ENCODE measurements around the gene HESX1. TPM values are rescaled to one million over a fixed set of nuclear protein-coding genes. Genes with fewer than 3 reads are reported as not detected.

HESX1 gene
- total and polyA plus RNA-seq, 4 donors = 0.17 to 0.52 (median 0.34) TPM

DNA sequence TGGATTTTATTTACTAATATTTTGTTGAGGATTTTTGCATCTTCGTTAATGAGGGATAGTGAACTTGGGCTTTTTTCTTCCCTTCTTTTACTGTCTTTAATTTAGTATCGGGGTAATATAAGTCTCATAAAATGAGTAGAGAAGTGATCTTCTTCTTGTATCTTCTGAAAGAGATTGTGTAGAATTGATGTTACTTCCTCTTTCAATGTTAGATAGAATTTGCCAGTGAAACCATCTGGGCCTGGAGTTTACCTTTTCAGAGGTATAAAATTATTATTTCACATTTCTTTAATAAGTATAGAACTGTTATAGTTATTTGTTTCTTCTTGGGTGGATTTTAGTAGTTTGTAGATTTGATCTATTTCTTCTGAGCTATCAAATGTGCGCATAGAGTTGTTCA, 7.8 kb downstream of the HESX1 start:
- H3K4me3 ChIP-seq (ENCODE audit: low read depth in 1 of 3, low read length in 3 of 3) = no peak overlapping the region
- 94% methylated on average over 3 of the region's 3 CpGs for WGBS

More for the DNA sequence above, 7.8 kb downstream of the HESX1 start:
- H3K36me3 ChIP-seq (ENCODE audit: control insufficient read depth in 4 of 4, insufficient read depth in 3 of 4, low read depth in 1 of 4, low read length in 3 of 4) = no peaks in the 10 kb centered on the region
- H3K27me3 ChIP-seq (ENCODE audit: control insufficient read depth in 4 of 4, insufficient read depth in 4 of 4, low read length in 3 of 4) = no peaks in the 10 kb centered on the region
- TF ChIP-seq SP1 (IDR thresholded peaks at IDR 0.05) (no peak), RXRA (IDR thresholded peaks at IDR 0.05) (no peak), ATF3 (IDR thresholded peaks at IDR 0.05) (no peak), FOXA2 (IDR thresholded peaks at IDR 0.05) (no peak), YY1 (IDR thresholded peaks at IDR 0.05) (no peak), MAX (IDR thresholded peaks at IDR 0.05) (no peak), REST (IDR thresholded peaks at IDR 0.05) (no peak), EGR1 (IDR thresholded peaks at IDR 0.05; ENCODE audit: low read depth in 2 of 2) (no peak), JUND (IDR thresholded peaks at IDR 0.05) (no peak), ZBTB33 (IDR thresholded peaks at IDR 0.05) (no peak)
- TF ChIP-seq, protein P1, sequence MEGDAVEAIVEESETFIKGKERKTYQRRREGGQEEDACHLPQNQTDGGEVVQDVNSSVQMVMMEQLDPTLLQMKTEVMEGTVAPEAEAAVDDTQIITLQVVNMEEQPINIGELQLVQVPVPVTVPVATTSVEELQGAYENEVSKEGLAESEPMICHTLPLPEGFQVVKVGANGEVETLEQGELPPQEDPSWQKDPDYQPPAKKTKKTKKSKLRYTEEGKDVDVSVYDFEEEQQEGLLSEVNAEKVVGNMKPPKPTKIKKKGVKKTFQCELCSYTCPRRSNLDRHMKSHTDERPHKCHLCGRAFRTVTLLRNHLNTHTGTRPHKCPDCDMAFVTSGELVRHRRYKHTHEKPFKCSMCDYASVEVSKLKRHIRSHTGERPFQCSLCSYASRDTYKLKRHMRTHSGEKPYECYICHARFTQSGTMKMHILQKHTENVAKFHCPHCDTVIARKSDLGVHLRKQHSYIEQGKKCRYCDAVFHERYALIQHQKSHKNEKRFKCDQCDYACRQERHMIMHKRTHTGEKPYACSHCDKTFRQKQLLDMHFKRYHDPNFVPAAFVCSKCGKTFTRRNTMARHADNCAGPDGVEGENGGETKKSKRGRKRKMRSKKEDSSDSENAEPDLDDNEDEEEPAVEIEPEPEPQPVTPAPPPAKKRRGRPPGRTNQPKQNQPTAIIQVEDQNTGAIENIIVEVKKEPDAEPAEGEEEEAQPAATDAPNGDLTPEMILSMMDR (IDR thresholded peaks at IDR 0.05; ENCODE audit: low read depth, low read length, missing input control) = no peak
- H3K4me1 ChIP-seq (ENCODE audit: control insufficient read depth in 4 of 4, insufficient read depth in 4 of 4, low read length in 3 of 4) = no peaks in the 10 kb centered on the region
- no peaks in the 10 kb centered on the region for H3K9me3 ChIP-seq (ENCODE audit: control insufficient read depth in 4 of 4, low read length in 3 of 4)
- no peak overlapping the region for H3K9ac ChIP-seq (ENCODE audit: low read depth in 1 of 2, low read length in 2 of 2)
- H3K27ac ChIP-seq (ENCODE audit: low read depth in 1 of 2, low read length in 2 of 2) = no peak overlapping the region
- no peak for DNase-seq (ENCODE audit: low spot score)

Data from liver (tissue), 9 donors.